Esophagus squamous epithelium (tissue), 4 donors: Measurements from ENCODE around the gene KRTAP10-4.

Experiments used
- CTCF ChIP-seq, 6 experiments: fragments of 450-650 bp in 4 of 6; fragments of 200-600 bp in 2 of 6; sonication (generic) in 2 of 6; IDR thresholded peaks; one replicate each; pipeline ENCODE4 v1.5.1; 2016 to 2019; ENCODE audit warnings: antibody characterized with exemption in 6 of 6, mild to moderate bottlenecking in 4 of 6, moderate library complexity in 4 of 6
- POLR2A ChIP-seq, 4 donors: fragments of 450-650 bp; IDR thresholded peaks; one replicate each; pipeline ENCODE4 v1.6.1; 2017; ENCODE audit warnings: antibody characterized with exemption in 4 of 4, mild to moderate bottlenecking in 4 of 4, moderate library complexity in 3 of 4

GRCh38 chr21:44606495-44606894 lies 33.0 kb downstream of the KRTAP10-4 start:
- TF ChIP-seq CTCF (IDR thresholded peaks at IDR 0.05) (no peak), POLR2A (IDR thresholded peaks at IDR 0.05) (no peak)
